Measurements from ENCODE around the gene ELAPOR2.

- TF ChIP-seq CTCF (IDR thresholded peaks at IDR 0.05): no peak
- TF ChIP-seq POLR2A (IDR thresholded peaks at IDR 0.05): no peak
- TF ChIP-seq EP300 (IDR thresholded peaks at IDR 0.05): no peak
These were observed 47.6 kb upstream of the ELAPOR2 start for GRCh38 chr7:87106974-87107612.
